Endodermal cell (in vitro differentiated cells): ENCODE data around the gene KLK5. TPM values are rescaled to one million over a fixed set of nuclear protein-coding genes. Genes with fewer than 3 reads are reported as not detected.

ENCODE experiments used
- DNase-seq: peaks from one replicate; pipeline ENCODE4 v3.0.0-alpha.2; 2017
- H3K27ac ChIP-seq: 2 replicates; pipeline ENCODE4 v1.5.1; 2013; ENCODE audit warnings: mild to moderate bottlenecking, low read depth, low read length, moderate library complexity
- H3K27me3 ChIP-seq: 2 replicates; pipeline ENCODE4 v1.6.1; 2013; ENCODE audit warnings: mild to moderate bottlenecking, low read length, moderate library complexity; ENCODE audit not compliant: insufficient read depth, control insufficient read depth, poor library complexity, severe bottlenecking
- H3K36me3 ChIP-seq: 2 replicates; pipeline ENCODE4 v1.7.0; 2013; ENCODE audit warnings: mild to moderate bottlenecking, low read length, moderate library complexity; ENCODE audit not compliant: control insufficient read depth, insufficient read depth
- H3K4me1 ChIP-seq: one replicate; pipeline ENCODE4 v1.7.0; 2013; ENCODE audit warnings: low read length; ENCODE audit not compliant: control insufficient read depth, insufficient read depth
- H3K4me3 ChIP-seq: 2 replicates; pipeline ENCODE4 v1.5.1; 2013; ENCODE audit warnings: mild to moderate bottlenecking, low read length, moderate library complexity
- H3K9ac ChIP-seq: 2 replicates; pipeline ENCODE4 v1.6.1; 2013; ENCODE audit warnings: mild to moderate bottlenecking, low read length, moderate library complexity; ENCODE audit not compliant: poor library complexity, severe bottlenecking; ENCODE audit errors: extremely low read depth
- H3K9me3 ChIP-seq: 2 replicates; pipeline ENCODE4 v1.6.1; 2013; ENCODE audit warnings: mild to moderate bottlenecking, low read length, moderate library complexity; ENCODE audit not compliant: control insufficient read depth
- H3K27ac Mint-ChIP-seq: 2 replicates; pipeline ENCODE4 v1.8.0; 2020; ENCODE audit warnings: mixed read lengths
- H3K27me3 Mint-ChIP-seq: 2 replicates; pipeline ENCODE4 v1.8.0; 2021; ENCODE audit warnings: mild to moderate bottlenecking, mixed read lengths; ENCODE audit not compliant: insufficient read depth
- H3K36me3 Mint-ChIP-seq: 2 replicates; pipeline ENCODE4 v1.8.0; 2020; ENCODE audit warnings: low read depth, mixed read lengths
- H3K4me1 Mint-ChIP-seq: 2 replicates; pipeline ENCODE4 v1.8.0; 2020; ENCODE audit warnings: mixed read lengths
- H3K4me3 Mint-ChIP-seq: 2 replicates; pipeline ENCODE4 v1.8.0; 2020; ENCODE audit warnings: mild to moderate bottlenecking, moderate library complexity, mixed read lengths
- H3K9me3 Mint-ChIP-seq: 2 replicates; pipeline ENCODE4 v1.8.0; 2020; ENCODE audit warnings: mild to moderate bottlenecking, mixed read lengths
- CTCF ChIP-seq: fragments of 200-600 bp; sonication (generic); conservative IDR thresholded peaks from 2 replicates; pipeline ENCODE4 v1.5.0; 2021; ENCODE audit warnings: antibody characterized with exemption, mild to moderate bottlenecking
- WGBS, 2 experiments: methylation state at CpG; one replicate each; pipeline versions ENCODE4 v1.1.5 to v1.1.7; 2013; ENCODE audit warnings: missing lambda C conversion rate in 2 of 2, mixed read lengths in 1 of 2; ENCODE audit not compliant: insufficient coverage in 1 of 2, insufficient read length in 1 of 2; 5-methylcytosine and 5-hydroxymethylcytosine counted together
- total RNA-seq, 2 donors: library from RNA; stranded (reverse); fragmentation: NEBNext Ultra II Directional in 1 of 2; extraction: Animal tissue kit (Norgen Biotek cat#: 25700) in 1 of 2; gene quantifications; 2 replicates in 1 of 2; 3 replicates in 1 of 2; pipeline ENCODE4 v1.2.1, GENCODE V29; 2021

KLK5 gene
- total RNA-seq, 2 donors from 2014 or later, result not detected

DNA sequence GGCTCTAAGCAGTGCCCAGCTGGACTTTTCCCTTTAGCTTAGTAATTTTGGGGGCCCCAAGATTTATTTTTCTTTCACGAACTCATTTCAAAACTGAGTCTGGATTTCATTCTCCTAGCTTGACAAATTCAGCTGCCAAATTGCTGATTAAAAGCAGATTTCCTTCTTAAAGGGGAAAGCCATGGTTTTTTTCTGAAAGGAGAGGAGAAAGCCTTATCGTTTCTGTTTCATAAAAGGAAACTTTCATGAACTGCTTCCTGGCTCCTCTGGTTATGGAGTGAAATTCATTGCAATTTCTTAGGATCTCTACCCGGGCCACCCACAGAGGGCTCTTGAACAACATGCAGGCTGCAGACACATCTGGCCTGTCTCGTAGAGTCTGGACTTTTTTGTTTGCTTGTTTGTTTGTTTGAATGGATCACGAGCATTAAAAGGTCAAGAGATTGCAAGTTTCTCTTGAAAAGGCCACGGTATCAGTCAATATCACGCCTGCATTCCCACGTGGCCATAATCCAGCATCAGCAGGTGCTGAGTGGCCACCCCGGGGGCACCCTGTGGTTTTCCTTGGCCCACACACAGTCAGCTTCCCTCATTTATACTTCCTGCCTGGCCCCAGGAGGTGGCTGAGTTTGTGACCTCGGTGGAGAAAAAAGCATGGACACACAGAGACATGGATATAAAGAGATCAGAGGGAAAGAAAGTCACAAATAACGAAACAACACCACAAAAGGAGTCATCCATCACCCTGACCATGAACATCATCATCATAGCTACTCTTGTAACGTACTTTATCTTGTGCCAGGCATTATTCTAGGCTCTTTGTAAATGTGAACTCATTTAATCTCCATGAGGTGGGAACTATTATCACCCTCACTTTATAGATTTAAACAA, 31.2 kb downstream of the KLK5 start:
- Mint-ChIP-seq H3K9me3 (no peaks in the 10 kb centered on the region), H3K36me3 (no peaks in the 10 kb centered on the region), H3K4me1 (peaks cover 11% of the 10 kb centered on the region), H3K4me3 (no peak overlapping the region), H3K27me3 (peaks cover 77% of the 10 kb centered on the region), H3K27ac (peak overlapping the region; percentile 23)
- Histone ChIP-seq H3K4me1 (no peaks in the 10 kb centered on the region), H3K27me3 (peaks cover 60% of the 10 kb centered on the region), H3K4me3 (no peak overlapping the region), H3K9me3 (no peaks in the 10 kb centered on the region), H3K36me3 (no peaks in the 10 kb centered on the region), H3K9ac (no peak overlapping the region), H3K27ac (no peak overlapping the region)
- DNase-seq, result peak; percentile 80
- TF ChIP-seq CTCF, result no peak
- WGBS, 2 experiments, result 8 to 27% methylated on average over 6 to 12 of the region's 12 CpGs

DNA sequence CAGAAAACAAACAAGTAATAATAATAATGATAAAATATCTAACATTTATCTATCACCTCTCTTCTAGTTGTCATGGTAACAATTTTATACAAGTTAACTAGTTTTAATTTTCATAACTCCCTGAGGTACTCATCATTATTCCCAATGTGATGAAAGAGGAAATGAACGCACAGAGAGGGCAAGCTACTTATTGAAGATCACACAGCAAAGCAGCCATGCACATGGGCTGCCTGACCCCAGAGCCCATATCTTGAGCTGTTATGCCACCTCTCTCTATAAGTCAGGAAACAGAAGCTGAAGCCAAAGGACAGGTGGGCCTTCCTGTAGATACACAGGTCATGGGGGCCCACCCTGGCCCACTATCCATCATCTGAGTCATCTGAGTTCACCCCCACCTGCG, 36.8 kb downstream of the KLK5 start:
- peaks cover 91% of the 10 kb centered on the region for H3K27me3 ChIP-seq
- no peak overlapping the region for H3K4me3 ChIP-seq
- no peak overlapping the region for H3K4me3 Mint-ChIP-seq
- no peaks in the 10 kb centered on the region for H3K36me3 Mint-ChIP-seq
- no peak for TF ChIP-seq CTCF
- H3K9me3 ChIP-seq, result no peaks in the 10 kb centered on the region
- H3K9ac ChIP-seq, result no peak overlapping the region
- no peak for DNase-seq
- H3K36me3 ChIP-seq, result no peaks in the 10 kb centered on the region
- H3K9me3 Mint-ChIP-seq, result no peaks in the 10 kb centered on the region
- H3K27ac Mint-ChIP-seq, result no peak overlapping the region
- peaks cover 49% of the 10 kb centered on the region for H3K27me3 Mint-ChIP-seq
- 80 to 100% methylated on average over 1 of the region's 2 CpGs for WGBS, 2 experiments
- no peaks in the 10 kb centered on the region for H3K4me1 Mint-ChIP-seq
- H3K27ac ChIP-seq, result no peak overlapping the region
- H3K4me1 ChIP-seq, result no peaks in the 10 kb centered on the region

- Histone ChIP-seq H3K4me1 (no peaks in the 10 kb centered on the region), H3K9ac (no peak overlapping the region), H3K36me3 (no peaks in the 10 kb centered on the region), H3K4me3 (no peak overlapping the region), H3K27ac (no peak overlapping the region), H3K9me3 (no peaks in the 10 kb centered on the region), H3K27me3 (peaks cover 89% of the 10 kb centered on the region)
- TF ChIP-seq CTCF, result no peak
- Mint-ChIP-seq H3K4me3 (no peak overlapping the region), H3K27ac (no peak overlapping the region), H3K9me3 (no peaks in the 10 kb centered on the region), H3K27me3 (peaks cover 35% of the 10 kb centered on the region), H3K4me1 (no peaks in the 10 kb centered on the region), H3K36me3 (no peaks in the 10 kb centered on the region)
- WGBS, 2 experiments, result 45 to 46% methylated on average over 14 to 29 of the region's 29 CpGs
- DNase-seq, result no peak
Observed at GRCh38 chr19:50912727-50913716, 39.8 kb downstream of the KLK5 start.
